Endothelial cell of umbilical vein (primary cell): ENCODE measurements around the gene NTN5.

Source experiments
- EZH2 ChIP-seq: IDR thresholded peaks from 2 replicates; pipeline ENCODE4 v1.6.1; 2012; ENCODE audit warnings: borderline replicate concordance, low read depth, mild to moderate bottlenecking, moderate library complexity, low read length, inconsistent platforms; ENCODE audit not compliant: severe bottlenecking
- FOS ChIP-seq: IDR thresholded peaks from 2 replicates; pipeline ENCODE4 v1.6.1; 2011; ENCODE audit warnings: mild to moderate bottlenecking, low read length, moderate library complexity, borderline replicate concordance; ENCODE audit not compliant: insufficient read depth
- GATA2 ChIP-seq: IDR thresholded peaks from 2 replicates; pipeline ENCODE4 v1.7.0; 2011; ENCODE audit warnings: low read depth, mild to moderate bottlenecking, moderate library complexity, mixed read lengths, low read length; ENCODE audit not compliant: insufficient read length, insufficient read depth
- MAX ChIP-seq: IDR thresholded peaks from 2 replicates; pipeline ENCODE4 v1.6.1; 2011; ENCODE audit not compliant: insufficient read depth, insufficient read length
- MYC ChIP-seq: IDR thresholded peaks from one replicate; pipeline ENCODE4 v1.6.1; 2011; ENCODE audit warnings: mild to moderate bottlenecking, low read depth, low read length
- POLR2A ChIP-seq: IDR thresholded peaks from 2 replicates; pipeline ENCODE4 v1.6.1; 2012; ENCODE audit warnings: low read depth, mild to moderate bottlenecking, control low read depth, low read length
- TF ChIP-seq, protein P1 (sequence below), 2 donors: IDR thresholded peaks; 1 replicate in 1 of 2; 2 replicates in 1 of 2; pipeline ENCODE4 v1.5.1; 2011; ENCODE audit warnings: low read length in 2 of 2, mild to moderate bottlenecking in 2 of 2, moderate library complexity in 2 of 2, control low read depth in 1 of 2, inconsistent platforms in 1 of 2, low read depth in 1 of 2; ENCODE audit not compliant: insufficient read depth in 1 of 2; ENCODE audit errors: extremely low read depth in 1 of 2

DNA sequence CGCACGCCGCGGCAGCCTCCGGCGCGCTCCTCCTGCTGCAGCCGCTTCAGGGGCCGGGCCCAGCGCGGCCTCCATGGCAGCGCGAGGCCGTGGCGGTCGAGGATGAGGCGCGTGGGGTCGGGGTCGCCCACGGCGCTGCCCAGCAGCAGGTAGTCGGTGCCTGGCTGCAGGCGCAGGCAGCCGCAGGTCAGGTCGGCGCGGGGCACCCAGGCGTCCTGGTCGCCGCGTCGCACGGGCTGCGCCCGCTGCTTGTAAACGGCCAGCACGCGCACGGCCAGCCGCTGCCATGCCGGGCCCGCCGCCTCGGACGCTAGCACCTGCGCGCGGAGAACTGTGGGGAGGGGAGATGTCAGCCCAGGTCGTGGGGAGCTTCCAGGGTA is 11.1 kb downstream of the NTN5 start:
- TF ChIP-seq, protein P1, sequence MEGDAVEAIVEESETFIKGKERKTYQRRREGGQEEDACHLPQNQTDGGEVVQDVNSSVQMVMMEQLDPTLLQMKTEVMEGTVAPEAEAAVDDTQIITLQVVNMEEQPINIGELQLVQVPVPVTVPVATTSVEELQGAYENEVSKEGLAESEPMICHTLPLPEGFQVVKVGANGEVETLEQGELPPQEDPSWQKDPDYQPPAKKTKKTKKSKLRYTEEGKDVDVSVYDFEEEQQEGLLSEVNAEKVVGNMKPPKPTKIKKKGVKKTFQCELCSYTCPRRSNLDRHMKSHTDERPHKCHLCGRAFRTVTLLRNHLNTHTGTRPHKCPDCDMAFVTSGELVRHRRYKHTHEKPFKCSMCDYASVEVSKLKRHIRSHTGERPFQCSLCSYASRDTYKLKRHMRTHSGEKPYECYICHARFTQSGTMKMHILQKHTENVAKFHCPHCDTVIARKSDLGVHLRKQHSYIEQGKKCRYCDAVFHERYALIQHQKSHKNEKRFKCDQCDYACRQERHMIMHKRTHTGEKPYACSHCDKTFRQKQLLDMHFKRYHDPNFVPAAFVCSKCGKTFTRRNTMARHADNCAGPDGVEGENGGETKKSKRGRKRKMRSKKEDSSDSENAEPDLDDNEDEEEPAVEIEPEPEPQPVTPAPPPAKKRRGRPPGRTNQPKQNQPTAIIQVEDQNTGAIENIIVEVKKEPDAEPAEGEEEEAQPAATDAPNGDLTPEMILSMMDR (IDR thresholded peaks at IDR 0.05; ENCODE audit: extremely low read depth in 1 of 2, insufficient read depth in 1 of 2, low read depth in 1 of 2, low read length in 2 of 2) = no peak
- TF ChIP-seq FOS = no peak
- TF ChIP-seq EZH2 = no peak
- no peak for TF ChIP-seq GATA2
- no peak for TF ChIP-seq POLR2A
- no peak for TF ChIP-seq MYC
- TF ChIP-seq MAX = no peak
